ENCODE measurements around the gene RAB3IL1. TPM values are rescaled to one million over a fixed set of nuclear protein-coding genes. Genes with fewer than 3 reads are reported as not detected.

RAB3IL1 gene
- total and polyA plus RNA-seq, 11 donors: 4.7 to 22.0 (median 7.5) TPM

- H3K4me3 ChIP-seq: peak overlapping the region in 6 of 12 donors; percentile 66 to 98 (median 93)
- no peaks in the 10 kb centered on the region for H3K9me3 ChIP-seq
- H3K4me1 ChIP-seq: peaks cover 6 to 70% (median 58%) of the 10 kb centered on the region in 12 donors
- DNase-seq (no peak), ATAC-seq (no peak)
- H3K27me3 ChIP-seq: no peaks in the 10 kb centered on the region
- peak overlapping the region in 9 of 12 donors; percentile 58 to 100 (median 87) for H3K27ac ChIP-seq
- TF ChIP-seq POLR2A (IDR thresholded peaks at IDR 0.05): no peak
- TF ChIP-seq CTCF (IDR thresholded peaks at IDR 0.05): no peak
- WGBS, 4 donors: 69 to 75% (median 71%) methylated on average over 4 of the region's 4 CpGs
- intact Hi-C loops (cut with DNase I): loop anchor here in 3 of 10 donors (5.0 to 10.0 kb wide), 3 partner anchors 72 to 167 kb away; partner anchors contain the start of gene FADS3 (in 2 of the 3)
- peaks cover 0 to 45% (median 33%) of the 10 kb centered on the region in 9 donors for H3K36me3 ChIP-seq
Observed at GRCh38 chr11:61964058-61964665, 46.8 kb upstream of the RAB3IL1 start.

- TF ChIP-seq POLR2A (IDR thresholded peaks at IDR 0.05): no peak
- no peak for TF ChIP-seq CTCF (IDR thresholded peaks at IDR 0.05)
- Histone ChIP-seq H3K4me3 (peak overlapping the region in 5 of 12 donors; percentile 66 to 98 (median 91)), H3K9me3 (no peaks in the 10 kb centered on the region), H3K4me1 (peaks cover 6 to 64% (median 53%) of the 10 kb centered on the region in 12 donors), H3K27ac (peak overlapping the region; percentile 29 to 100 (median 84)), H3K36me3 (peaks cover 0 to 48% (median 33%) of the 10 kb centered on the region in 9 donors), H3K27me3 (no peaks in the 10 kb centered on the region)
- peak in 2 of 4 donors; percentile 1 to 22 for ATAC-seq
- intact Hi-C loops (cut with DNase I): loop anchor here in 3 of 10 donors (5.0 to 10.0 kb wide), 3 partner anchors 71 to 166 kb away; partner anchors contain the start of gene FADS3 (in 2 of the 3)
- 53 to 60% (median 57%) methylated on average over 10 of the region's 10 CpGs for WGBS, 4 donors
- DNase-seq: peak in 1 of 5 donors; percentile 34
Observed at GRCh38 chr11:61963282-61964057, 46.1 kb upstream of the RAB3IL1 start.

GRCh38 chr11:61963016-61963281 lies 45.6 kb upstream of the RAB3IL1 start:
- ATAC-seq: no peak
- Histone ChIP-seq H3K27me3 (no peaks in the 10 kb centered on the region), H3K36me3 (peaks cover 0 to 53% (median 33%) of the 10 kb centered on the region in 9 donors), H3K9me3 (no peaks in the 10 kb centered on the region), H3K27ac (peak overlapping the region; percentile 29 to 100 (median 84)), H3K4me1 (peaks cover 6 to 59% (median 50%) of the 10 kb centered on the region in 12 donors), H3K4me3 (no peak overlapping the region)
- no peak for DNase-seq
- whole genome bisulfite sequencing, 4 donors: 93 to 97% (median 95%) methylated on average over 2 to 3 of the region's 3 CpGs; no CpG with 5 or more reads in 1 of the 4 donors
- intact Hi-C loops (cut with DNase I): loop anchor here in 3 of 10 donors (5.0 to 10.0 kb wide), 3 partner anchors 71 to 166 kb away; partner anchors contain the start of gene FADS3 (in 2 of the 3)
- TF ChIP-seq POLR2A (IDR thresholded peaks at IDR 0.05): no peak
- no peak for TF ChIP-seq CTCF (IDR thresholded peaks at IDR 0.05)

Data from heart left ventricle (tissue), 16 donors.